Body of pancreas (tissue), 4 donors: ENCODE measurements around the gene LRRC28. TPM values are rescaled to one million over a fixed set of nuclear protein-coding genes. Genes with fewer than 3 reads are reported as not detected.

Experiments
- ATAC-seq: fragments of 150-250 bp; one replicate; pipeline ENCODE4 v1.9.1; 2016
- DNase-seq, 4 donors: peaks; one replicate each; pipeline ENCODE4 v3.0.0-alpha.2; 2019
- H3K27ac ChIP-seq, 4 donors: fragments of 200-600 bp; sonication (generic); 1 replicate in 3 of 4; 2 replicates in 1 of 4; pipeline versions ENCODE4 v1.5.1 to v1.6.1; 2016 to 2019; ENCODE audit warnings: mild to moderate bottlenecking in 1 of 4, mixed read lengths in 1 of 4, moderate library complexity in 1 of 4
- H3K27me3 ChIP-seq, 2 donors: fragments of 200-600 bp; sonication (generic); one replicate each; pipeline ENCODE4 v1.6.0; 2016; ENCODE audit warnings: mild to moderate bottlenecking in 1 of 2
- H3K36me3 ChIP-seq, 2 donors: fragments of 200-600 bp; sonication (generic); replicated peaks in 1 of 2; 2 replicates each; pipeline ENCODE4 v1.5.1; 2016; ENCODE audit warnings: low read depth in 2 of 2; ENCODE audit not compliant: insufficient read depth in 1 of 2
- H3K4me1 ChIP-seq: fragments of 200-600 bp; sonication (generic); one replicate; pipeline ENCODE4 v1.6.0; 2016
- H3K4me3 ChIP-seq, 2 donors: fragments of 200-600 bp; sonication (generic); 1 replicate in 1 of 2; 2 replicates in 1 of 2; pipeline ENCODE4 v1.5.1; 2016 to 2019
- H3K9me3 ChIP-seq, 3 donors: fragments of 200-600 bp; sonication (generic); 1 replicate in 2 of 3; 2 replicates in 1 of 3; pipeline ENCODE4 v1.5.1; 2016
- POLR2A ChIP-seq, 3 donors: fragments of 450-650 bp; IDR thresholded peaks; one replicate each; pipeline ENCODE4 v1.6.1; 2016; ENCODE audit warnings: antibody characterized with exemption in 3 of 3, mild to moderate bottlenecking in 2 of 3
- WGBS, 2 donors: methylation state at CpG; one replicate each; pipeline ENCODE4 v1.1.5; 2017; 5-methylcytosine and 5-hydroxymethylcytosine counted together
- intact Hi-C: fragments of 100-400 bp; cut with DNase I; formaldehyde crosslinking; loops from one replicate; pipeline ENCODE4 v1.15.1; 2023
- total RNA-seq, 2 donors: library from RNA; depleted of rRNA; stranded (reverse); fragments of >200 nt; gene quantifications; one replicate each; pipeline ENCODE4 v1.1.0, GENCODE V29; 2016
- TF ChIP-seq, protein P1 (sequence below), 7 experiments: fragments of 450-650 bp in 4 of 7; fragments of 200-600 bp in 3 of 7; sonication (generic) in 3 of 7; IDR thresholded peaks; one replicate each; pipeline ENCODE4 v1.5.1; 2016 to 2019; ENCODE audit warnings: antibody characterized with exemption in 7 of 7

Gene LRRC28
- total RNA-seq, 2 donors from 2014 or later = 13.0 to 59.3 TPM

DNA sequence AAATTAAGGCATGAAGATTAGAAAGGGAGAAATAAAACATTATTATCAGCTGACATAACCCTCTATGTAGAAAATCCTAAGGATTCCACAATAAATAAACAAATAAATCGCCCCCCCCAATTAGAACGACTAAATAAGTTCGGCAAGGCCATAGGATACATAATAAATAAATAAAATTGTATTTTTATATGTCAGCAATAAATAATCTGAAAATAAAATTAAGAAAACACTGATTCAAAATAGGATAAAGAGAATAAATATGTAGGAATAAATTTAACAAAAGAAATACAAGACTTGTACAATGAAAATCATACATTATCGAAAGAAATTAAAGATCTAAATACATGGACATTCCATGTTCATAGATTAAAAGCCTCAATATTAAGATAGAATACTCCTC is 7.0 kb upstream of the LRRC28 start:
- no peaks in the 10 kb centered on the region for H3K36me3 ChIP-seq
- no peak for DNase-seq
- H3K27ac ChIP-seq = no peak overlapping the region
- H3K9me3 ChIP-seq = no peaks in the 10 kb centered on the region
- peaks cover 16% of the 10 kb centered on the region for H3K4me1 ChIP-seq
- intact Hi-C loops = no loop called here
- H3K4me3 ChIP-seq = no peak overlapping the region
- 84 to 91% methylated on average over 4 of the region's 4 CpGs for WGBS, 2 donors
- H3K27me3 ChIP-seq = no peaks in the 10 kb centered on the region
- TF ChIP-seq, protein P1, sequence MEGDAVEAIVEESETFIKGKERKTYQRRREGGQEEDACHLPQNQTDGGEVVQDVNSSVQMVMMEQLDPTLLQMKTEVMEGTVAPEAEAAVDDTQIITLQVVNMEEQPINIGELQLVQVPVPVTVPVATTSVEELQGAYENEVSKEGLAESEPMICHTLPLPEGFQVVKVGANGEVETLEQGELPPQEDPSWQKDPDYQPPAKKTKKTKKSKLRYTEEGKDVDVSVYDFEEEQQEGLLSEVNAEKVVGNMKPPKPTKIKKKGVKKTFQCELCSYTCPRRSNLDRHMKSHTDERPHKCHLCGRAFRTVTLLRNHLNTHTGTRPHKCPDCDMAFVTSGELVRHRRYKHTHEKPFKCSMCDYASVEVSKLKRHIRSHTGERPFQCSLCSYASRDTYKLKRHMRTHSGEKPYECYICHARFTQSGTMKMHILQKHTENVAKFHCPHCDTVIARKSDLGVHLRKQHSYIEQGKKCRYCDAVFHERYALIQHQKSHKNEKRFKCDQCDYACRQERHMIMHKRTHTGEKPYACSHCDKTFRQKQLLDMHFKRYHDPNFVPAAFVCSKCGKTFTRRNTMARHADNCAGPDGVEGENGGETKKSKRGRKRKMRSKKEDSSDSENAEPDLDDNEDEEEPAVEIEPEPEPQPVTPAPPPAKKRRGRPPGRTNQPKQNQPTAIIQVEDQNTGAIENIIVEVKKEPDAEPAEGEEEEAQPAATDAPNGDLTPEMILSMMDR (IDR thresholded peaks at IDR 0.05) = no peak
- no peak for TF ChIP-seq POLR2A (IDR thresholded peaks at IDR 0.05)
- no peak for ATAC-seq

DNA sequence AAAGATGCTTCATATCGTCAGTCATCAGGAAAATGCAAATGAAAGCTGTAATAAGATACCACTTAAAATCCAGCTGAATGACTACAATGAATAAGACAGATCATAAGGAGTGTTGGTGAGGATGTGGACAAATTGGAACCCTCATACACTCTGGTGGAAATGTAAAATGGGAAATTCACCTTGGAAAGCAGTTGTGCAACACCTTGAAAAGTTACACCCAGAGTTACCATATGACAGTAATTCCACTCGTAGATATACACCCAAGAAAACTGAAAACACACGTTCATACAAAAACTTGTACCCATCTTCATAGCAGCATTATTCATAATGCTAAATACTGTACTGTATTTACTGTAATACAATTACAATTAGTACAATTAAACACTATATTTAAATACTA is 4.2 kb upstream of the LRRC28 start:
- TF ChIP-seq, protein P1 (IDR thresholded peaks at IDR 0.05) = no peak
- no peak for TF ChIP-seq POLR2A (IDR thresholded peaks at IDR 0.05)
- intact Hi-C loops = no loop called here
- Histone ChIP-seq H3K27me3 (no peaks in the 10 kb centered on the region), H3K9me3 (no peaks in the 10 kb centered on the region), H3K27ac (no peak overlapping the region), H3K4me3 (no peak overlapping the region), H3K36me3 (no peaks in the 10 kb centered on the region), H3K4me1 (peaks cover 25% of the 10 kb centered on the region)
- no peak for ATAC-seq
- WGBS, 2 donors = 80% methylated on average over 3 of the region's 3 CpGs
- DNase-seq = no peak

DNA sequence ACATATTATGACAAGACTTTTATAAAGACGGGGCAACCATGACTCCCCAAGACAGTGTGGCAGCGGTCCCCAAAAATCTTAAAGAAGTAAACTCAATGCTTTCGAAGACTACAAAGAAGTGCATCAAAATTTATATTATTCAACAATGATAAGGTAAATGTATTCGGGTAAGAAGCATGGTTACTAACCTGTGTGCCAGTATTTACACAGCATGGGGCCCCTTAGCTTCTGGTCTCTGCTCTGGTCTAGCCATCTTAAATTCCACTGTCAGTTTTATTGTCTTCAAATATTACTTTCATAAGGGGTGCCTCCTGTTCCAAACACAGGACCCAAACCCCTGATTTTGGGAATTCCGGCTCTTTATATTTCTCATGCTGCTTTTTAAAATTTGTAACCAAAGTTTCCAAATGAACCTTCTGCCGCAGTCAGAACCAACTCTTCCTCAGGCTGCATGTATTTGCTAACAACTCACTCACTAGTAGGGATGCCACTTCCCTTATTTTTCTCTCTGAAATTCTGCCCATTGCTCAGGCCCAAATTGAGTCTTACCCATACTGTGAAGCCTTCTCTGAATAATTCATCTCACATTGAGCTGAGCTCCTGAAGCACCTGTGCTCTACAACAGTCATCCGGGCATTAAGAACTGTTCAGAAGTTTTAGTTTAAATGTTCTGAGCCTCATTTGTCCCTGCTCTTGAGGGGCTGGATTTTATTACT is 3.1 kb upstream of the LRRC28 start:
- H3K9me3 ChIP-seq = no peaks in the 10 kb centered on the region
- no peak overlapping the region for H3K4me3 ChIP-seq
- peaks cover 36% of the 10 kb centered on the region for H3K4me1 ChIP-seq
- DNase-seq (no peak), ATAC-seq (no peak)
- H3K27me3 ChIP-seq = no peaks in the 10 kb centered on the region
- 66 to 68% methylated on average over 7 of the region's 7 CpGs for WGBS, 2 donors
- no peak for TF ChIP-seq POLR2A (IDR thresholded peaks at IDR 0.05)
- TF ChIP-seq, protein P1 (IDR thresholded peaks at IDR 0.05) = no peak
- intact Hi-C loops = no loop called here
- H3K27ac ChIP-seq = no peak overlapping the region
- H3K36me3 ChIP-seq = no peaks in the 10 kb centered on the region

GRCh38 chr15:99249270-99249841 is 1.9 kb upstream of the LRRC28 start, which contains the start of gene TTC23:
TTC23 (minus strand) TSS chr15:99249581; CDS start chr15:99228712, 20,869 bp downstream.
- DNase-seq = peak; percentile 23 to 63 (median 46)
- Histone ChIP-seq H3K27ac (peak within 1 kb of the TSS; percentile 86 to 97 (median 92)), H3K4me1 (peaks cover 48% of the 10 kb centered on the region), H3K36me3 (no peaks in the 10 kb centered on the region), H3K9me3 (no peaks in the 10 kb centered on the region), H3K4me3 (peak within 1 kb of the TSS in 1 of 2 donors; percentile 47), H3K27me3 (no peaks in the 10 kb centered on the region)
- 2 to 7% methylated on average over 14 of the region's 14 CpGs for WGBS, 2 donors
- peak; percentile 54 for ATAC-seq
- TF ChIP-seq, protein P1 (IDR thresholded peaks at IDR 0.05) = no peak
- TF ChIP-seq POLR2A (IDR thresholded peaks at IDR 0.05) = peak in 2 of 3 donors; percentile 23 to 33
- intact Hi-C loops = no loop called here
